HG02943 (cell line): ENCODE results near the gene DDA1.
A peak's percentile ranks its signal among the peaks of the same experiment; 100 is the strongest.
"Not testable (repeated sequence)": the region's sequence is repeated elsewhere in the genome, so short reads cannot be mapped to it uniquely, and the experiment has no call there.

Source experiments
- ATAC-seq: cut with Tn5 transposase; IDR thresholded peaks from one replicate; pipeline ENCODE4 v1.9.1; 2021; ENCODE audit warnings: mild to moderate bottlenecking, low read depth, moderate library complexity; ENCODE audit not compliant: unreplicated experiment

Gene DDA1

DNA sequence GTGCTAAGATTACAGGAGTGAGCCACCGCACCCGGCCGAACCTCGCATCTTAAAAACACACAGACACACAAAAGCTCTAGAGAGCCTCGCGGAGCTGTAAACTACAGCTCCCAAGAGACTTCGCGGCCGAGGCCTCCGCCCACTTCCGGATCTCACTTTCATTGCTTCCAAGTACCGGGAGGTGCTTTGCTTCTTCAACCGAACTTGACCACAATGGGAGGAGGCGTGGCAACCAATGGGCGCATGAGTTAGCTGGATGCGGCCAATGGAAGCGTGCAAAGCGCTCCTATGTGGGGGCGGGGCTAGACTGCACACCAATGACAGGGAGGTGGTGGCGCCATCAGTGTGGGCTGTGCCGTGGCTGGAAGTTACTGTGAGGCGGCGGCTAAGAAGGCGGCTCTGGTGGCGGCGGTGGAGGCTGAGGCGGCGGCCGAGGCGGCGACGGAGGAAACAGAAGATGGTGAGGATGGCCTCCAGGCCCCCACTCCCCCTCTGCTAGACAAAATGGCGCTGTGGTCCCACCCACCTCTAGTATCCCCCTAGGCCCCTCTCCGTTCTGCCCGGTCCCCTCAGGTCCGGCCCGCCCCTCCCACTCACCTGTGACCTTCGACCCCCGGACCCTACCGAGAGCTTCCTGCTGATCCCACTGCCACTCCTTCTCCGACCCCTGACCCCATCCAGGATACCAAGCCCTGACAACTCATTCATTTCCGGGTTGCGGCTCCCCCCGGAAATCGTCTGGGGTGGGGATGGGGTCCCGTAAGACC, at the start of gene DDA1:
TSS of gene DDA1 (plus strand) at position 366 of the 767 bp plus-strand sequence. CDS start at position 458, 92 bp downstream.
- ATAC-seq = peak; percentile 47

DNA sequence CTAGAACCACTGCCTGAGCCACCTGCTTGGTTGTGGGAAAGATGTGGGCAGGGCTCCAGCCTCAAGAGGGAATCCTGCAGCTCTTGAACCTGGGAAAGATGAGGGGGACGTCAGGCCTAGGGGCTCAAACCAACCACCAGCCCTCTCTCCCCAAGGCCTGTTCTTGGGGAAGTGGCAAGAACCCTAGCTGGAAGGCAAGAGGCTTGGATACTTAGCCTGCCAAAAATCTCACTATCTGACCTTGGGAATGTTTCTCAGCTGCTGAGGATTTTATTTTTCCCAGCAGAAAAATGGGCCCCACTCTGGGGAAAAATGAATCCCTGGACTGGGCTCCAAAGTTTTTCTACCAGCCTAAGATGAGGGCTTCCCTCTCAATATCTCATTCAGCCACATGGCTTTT, 49.4 kb upstream of the DDA1 start:
- no peak for ATAC-seq

DNA sequence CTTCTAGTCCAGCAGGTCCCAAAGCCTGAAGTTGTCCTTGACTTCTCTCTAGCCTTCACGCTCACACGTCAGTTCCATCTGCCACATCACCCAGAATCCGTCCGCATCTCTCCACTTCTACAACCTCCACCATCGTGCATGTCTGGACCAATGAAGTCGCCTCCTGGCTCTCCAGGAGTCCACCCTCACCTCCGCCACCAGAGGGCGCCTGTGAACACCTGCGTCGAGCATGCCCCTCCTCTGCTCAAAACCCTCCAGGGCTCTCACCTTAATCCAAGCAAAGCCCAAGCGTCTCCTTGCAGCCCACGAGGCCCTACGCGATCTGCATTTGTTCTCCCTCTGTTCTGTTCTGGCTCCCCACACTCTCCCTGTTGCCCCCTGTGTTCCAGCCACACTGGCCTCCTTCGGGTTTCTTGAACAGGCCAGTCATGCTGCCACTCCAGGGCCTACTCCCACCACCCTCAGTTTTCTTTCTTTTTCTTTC, 48.5 kb upstream of the DDA1 start:
- ATAC-seq = peak; percentile 55

DNA sequence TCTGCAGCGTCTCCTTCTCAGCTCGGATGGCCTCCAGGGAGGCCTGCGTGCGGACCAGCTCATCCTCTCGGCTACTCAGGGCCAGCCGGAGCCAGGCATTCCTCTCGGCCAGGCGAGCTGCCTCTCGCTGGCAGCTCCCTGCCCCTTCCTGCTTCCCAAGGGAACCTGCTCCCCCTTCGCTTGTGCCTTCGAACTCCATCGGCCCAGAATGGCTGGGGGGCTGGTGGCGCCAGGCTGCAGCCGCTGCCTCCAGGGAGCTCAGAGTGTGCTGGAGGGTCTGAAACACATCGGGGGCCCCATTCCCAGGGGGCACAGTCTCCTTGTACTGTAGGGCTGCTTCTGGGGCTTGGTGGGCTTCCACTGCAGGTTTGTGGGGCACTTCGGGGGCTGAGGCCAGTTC, 46.8 kb upstream of the DDA1 start:
- no peak for ATAC-seq

DNA sequence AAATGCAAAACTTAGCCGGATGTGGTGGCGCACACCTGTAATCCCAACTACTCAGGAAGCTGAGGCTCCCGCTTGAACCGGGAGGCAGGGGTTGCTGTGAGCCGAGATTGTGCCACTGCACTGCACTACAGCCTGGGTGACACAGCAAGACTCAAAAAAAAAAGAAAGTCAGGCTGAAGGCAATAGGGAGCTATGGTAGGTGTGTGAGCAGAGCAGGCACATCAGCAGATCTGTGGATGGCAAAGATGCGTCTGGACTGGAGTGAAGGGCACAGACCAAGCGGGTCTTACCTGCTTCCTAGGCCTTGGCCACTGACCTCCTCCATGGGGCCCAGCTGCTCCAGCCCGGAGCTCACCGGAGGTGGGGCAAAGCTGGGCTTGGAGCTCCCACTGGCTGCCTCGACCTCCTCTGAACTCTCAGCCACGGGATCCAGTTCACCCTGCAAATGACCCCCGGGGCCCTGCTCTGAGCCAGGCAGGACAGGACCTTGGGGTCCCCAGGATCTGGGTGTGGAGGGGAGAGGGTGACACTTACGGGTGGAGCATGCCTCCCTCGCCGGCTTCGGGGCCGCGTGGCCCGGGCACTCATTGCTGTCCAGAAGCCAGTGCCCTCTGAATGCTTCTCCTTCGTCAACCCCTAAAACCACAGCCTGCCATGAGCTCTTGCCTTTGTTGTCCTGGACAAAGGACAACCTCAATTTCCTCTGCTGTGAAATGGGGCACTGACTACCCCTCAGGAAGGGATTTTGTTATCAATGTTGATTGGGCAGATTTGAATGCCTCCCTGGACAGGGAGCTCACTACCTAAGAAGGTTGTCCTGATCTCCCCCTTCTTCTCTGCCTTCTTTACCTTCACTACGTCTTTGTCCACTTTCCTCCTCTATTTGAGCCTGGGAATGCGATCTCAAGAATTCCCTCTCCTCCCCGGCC, 45.4 kb upstream of the DDA1 start:
- no peak for ATAC-seq

DNA sequence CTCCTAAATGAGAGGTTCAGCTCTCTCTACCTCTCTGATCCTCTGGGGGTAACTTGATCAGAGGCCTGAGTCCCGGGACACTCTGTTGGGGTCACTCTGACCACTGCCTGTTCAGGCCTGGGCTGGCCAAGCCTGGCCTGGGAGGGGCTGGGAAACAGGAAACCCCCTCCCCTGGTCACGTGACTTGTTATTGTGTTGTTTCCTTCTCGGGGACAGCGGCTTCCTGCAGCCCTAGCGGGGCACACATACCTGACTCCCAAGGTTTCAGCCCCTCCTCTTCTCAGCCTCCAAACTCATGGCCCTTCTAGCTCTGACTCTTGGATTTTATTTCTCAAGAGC, 44.8 kb upstream of the DDA1 start, which contains the start of gene USHBP1:
TSS of gene USHBP1 (minus strand) at position 105 of the 339 bp plus-strand sequence. CDS start 446 bp downstream, outside the sequence.
- no peak for ATAC-seq

DNA sequence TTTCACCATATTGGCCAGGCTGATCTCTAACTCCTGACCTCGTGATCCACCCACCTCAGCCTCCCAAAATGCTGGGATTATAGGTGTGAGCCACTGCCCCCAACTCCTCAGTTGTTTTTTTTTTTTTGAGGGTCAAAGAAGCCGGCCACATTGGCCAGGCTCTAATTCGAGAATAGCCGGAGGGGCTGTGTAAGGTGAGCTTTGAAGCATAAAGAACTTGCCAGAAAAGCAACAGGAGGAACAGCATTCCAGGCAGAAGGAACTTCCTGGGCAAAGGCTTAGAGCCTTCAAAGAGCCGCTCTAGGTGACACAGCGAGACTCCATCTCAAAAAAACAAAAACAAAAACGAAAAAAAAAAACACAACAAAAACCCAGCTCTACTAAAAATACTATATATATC, 43.3 kb upstream of the DDA1 start:
- ATAC-seq = no peak

DNA sequence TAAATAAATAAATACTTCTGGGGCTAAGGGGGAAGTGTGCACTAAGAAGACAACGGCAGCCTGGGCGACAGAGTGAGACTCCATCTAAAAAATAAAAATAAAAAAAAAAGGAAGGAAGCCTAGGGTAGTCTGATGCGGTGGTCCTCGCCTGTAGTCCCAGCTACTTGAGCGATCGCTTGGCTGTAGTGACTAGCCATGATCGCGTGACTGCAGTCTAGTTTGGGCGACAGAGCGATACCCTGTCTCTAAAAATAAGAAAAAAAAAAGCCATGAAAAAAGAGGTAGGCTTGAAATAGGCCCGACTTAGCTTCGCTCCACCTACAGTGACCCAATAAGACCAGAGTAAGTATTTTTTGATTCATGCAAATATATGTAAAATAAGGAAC, 42.8 kb upstream of the DDA1 start:
- peak; percentile 5 for ATAC-seq

DNA sequence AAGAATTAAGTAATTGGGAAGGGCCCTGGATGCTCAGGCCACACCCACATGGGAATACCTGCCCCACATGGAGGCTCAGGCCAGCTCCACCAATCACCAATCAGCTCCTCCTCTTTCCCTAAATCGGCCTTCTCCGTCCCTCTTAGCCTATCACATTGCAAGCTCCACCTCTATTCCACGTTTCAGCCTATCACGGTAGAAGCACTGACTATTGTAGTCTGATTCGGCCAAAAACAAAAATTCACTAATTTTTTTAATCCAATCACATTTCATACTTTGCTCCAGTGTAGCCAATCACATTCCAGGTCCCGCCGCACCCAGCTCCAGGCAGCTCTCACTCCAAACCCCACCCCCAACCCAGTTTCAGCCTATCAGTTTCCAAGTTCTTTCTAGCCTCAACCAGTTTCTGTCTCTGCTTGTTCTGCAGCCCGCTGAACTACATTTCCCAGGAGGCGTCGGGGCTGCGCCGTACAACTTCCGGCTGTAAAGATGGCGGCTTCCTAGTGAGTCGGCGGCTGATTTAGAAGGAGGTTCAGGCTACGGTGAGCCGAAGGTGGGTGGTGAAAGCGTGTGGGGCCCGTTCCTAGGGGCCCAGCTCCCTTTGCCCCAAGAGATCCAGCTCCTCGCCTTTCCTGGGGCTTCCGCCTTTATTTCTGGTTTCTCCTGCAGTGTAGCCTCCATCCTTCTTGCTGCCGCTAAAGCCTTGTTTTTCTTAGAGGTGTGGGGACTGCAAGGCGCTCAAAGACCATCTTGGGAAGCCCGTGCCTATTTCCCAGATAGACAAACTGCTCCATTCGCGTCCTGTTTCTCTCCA, 42.2 kb upstream of the DDA1 start, which contains the start of gene BABAM1:
TSS of gene BABAM1 (plus strand) at position 469 of the 814 bp plus-strand sequence. CDS start 1,364 bp downstream, outside the sequence.
- peak; percentile 87 for ATAC-seq

DNA sequence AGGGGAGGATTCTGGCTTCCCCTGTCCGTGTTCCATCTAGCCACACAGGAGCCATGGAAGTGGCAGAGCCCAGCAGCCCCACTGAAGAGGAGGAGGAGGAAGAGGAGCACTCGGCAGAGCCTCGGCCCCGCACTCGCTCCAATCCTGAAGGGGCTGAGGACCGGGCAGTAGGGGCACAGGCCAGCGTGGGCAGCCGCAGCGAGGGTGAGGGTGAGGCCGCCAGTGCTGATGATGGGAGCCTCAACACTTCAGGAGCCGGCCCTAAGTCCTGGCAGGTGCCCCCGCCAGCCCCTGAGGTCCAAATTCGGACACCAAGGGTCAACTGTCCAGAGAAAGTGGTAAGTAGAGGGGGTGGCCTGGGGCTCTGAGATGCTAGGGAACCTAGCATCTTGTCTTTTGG, 40.6 kb upstream of the DDA1 start:
- no peak for ATAC-seq

DNA sequence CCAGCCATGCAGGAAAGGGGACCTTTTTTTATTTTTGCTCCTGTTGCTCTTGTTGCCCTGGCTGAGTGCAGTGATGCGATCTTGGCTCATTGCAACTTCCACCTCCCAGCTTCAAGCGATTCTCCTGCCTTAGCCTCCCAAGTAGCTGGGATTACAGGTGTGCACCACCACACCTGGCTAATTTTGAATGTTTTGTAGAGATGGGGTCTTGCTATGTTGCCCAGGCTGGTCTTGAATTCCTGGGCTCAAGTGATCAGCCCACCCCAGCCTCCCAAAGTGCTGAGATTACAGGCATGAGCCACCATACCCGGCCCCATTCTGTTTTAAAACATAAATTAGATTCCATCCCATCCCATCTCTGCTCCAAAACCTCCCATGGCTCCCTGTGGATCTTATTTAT, 34.5 kb upstream of the DDA1 start:
- ATAC-seq = not testable (repeated sequence)

DNA sequence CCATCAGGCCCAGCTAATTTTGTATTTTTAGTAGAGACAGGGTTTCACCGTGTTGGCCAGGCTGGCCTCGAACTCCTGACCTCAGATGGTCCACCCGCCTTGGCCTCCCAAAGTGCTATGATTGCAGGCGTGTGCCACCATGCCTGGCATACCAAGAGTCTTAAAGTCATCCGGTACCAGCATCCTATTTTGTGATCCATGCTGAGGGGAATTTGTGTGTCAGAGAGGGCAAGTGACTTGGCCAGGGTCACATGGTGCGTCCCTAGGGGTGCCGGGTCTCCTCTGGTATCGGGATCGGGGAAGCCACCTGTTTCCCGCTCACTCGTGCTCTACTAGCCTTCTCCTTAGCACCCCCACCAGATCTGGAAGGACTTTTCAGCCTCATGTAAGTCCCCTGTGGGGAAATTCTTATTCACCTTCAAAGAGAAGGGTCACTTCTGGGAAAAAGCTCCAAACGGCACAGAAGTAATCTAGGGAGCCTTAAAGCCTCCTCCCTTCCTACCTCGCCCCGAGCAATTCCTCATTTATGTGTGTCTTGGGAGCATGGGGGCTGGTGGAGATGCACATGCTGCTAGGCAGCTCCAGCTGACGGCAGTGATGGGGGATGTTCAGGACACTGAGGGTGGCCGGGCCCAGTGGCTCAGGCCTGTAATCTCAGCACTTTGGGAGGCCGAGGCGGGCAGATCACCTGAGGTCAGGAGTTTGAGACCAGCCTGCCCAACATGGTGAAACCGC, 33.8 kb upstream of the DDA1 start:
- ATAC-seq = no peak

DNA sequence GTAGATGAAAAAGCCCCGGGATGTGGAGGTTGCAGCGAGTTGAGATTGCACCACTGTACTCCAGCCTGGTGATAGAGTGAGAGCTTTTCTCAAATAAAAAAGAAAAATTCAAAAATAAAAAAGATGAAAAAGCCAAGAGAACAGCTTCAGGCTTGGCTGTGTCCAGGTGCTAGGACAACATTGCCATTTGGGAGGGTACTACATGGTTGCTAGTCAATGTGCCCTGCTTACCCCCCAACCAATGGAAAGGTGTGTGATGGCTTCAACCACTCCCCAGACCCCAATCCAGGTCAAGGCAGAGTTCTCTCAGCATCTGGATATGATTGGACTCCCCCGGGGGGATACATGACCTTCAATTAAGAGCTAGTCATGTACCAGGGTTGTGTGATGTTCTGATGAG, 29.9 kb upstream of the DDA1 start:
- ATAC-seq = no peak

DNA sequence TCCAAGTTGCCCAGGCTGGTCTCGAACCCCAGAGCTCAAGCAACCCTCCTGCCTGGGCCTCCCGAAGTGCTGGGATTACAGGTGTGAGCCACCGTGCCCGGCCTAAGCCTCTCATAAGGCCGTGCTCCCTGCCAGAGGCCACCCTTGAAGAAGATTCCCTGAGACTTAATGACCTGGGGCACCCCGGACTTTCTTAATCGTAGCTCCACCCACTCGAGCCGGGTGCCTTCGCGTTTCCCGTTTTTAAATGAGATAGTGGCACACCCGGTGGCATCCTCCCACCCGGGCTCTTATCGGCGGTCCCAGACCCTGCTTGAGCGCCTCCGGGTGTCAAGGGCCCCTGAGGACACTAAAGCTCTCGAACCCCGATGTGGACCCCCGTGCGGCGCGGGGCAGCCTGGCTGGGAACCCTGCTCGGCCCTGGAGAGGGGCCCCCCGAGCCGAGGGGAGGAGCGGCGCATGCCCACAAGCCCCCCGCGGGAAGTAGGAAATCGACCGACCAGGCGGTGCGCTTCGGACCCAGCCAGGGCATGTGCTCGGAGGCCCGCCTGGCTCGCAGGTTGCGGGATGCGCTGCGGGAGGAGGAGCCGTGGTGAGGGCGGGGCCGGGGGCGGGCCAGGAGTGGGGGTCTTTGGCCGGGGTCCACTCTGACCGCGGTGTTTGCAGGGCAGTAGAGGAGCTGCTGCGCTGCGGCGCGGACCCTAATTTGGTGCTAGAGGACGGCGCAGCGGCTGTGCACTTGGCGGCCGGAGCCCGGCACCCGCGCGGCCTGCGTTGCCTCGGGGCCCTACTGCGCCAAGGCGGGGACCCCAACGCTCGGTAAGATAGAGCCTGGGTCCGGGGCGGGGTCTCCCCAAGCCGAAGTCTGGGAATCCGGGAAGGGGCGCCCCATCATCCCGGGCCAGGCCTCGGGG, 27.7 kb upstream of the DDA1 start, which contains the start of gene ANKLE1:
TSS of gene ANKLE1 (plus strand) at position 511 of the 914 bp plus-strand sequence. CDS start at position 531, 20 bp downstream.
- no peak for ATAC-seq

DNA sequence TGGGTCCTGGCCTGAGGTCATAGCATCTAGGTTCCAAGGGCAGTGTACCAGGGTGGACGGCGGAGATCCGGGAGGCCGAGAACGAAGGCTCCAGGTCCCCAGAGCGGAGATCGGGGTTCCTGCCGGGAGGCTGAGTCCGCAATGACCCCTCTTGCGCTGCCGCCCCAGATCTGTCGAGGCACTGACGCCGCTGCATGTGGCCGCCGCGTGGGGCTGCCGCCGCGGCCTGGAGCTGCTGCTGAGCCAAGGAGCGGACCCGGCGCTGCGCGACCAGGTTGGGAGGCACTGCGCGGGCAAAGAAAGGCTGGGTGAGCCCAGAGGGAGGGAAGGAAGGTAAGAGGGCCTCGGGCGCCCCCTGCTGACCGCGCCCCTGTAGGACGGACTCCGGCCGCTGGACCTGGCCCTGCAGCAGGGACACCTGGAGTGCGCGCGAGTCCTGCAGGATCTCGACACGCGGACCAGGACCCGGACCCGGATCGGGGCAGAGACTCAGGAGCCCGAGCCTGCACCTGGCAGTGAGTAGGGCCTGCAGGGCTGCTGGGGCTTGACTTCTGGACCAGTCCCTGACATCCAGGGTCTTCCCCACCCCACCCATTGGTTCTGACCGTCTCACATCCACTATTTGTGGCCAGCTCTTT, 26.8 kb upstream of the DDA1 start:
- no peak for ATAC-seq

DNA sequence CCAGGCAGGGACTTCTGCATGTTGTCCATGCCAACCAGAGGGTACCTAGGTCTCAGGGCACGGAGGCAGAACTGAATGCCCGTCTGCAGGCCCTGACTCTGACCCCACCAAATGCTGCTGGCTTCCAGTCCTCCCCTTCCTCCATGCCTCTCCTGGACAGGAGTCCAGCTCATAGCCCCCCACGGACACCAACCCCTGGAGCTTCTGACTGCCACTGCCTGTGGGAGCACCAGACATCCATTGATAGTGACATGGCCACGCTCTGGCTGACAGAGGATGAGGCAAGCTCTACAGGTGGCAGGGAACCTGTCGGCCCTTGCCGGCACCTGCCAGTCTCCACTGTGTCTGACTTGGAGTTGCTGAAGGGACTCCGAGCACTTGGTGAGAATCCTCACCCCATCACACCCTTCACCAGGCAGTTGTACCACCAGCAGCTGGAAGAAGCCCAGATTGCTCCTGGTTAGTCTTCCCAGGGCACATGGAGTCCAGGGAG, 25.8 kb upstream of the DDA1 start:
- ATAC-seq = no peak

DNA sequence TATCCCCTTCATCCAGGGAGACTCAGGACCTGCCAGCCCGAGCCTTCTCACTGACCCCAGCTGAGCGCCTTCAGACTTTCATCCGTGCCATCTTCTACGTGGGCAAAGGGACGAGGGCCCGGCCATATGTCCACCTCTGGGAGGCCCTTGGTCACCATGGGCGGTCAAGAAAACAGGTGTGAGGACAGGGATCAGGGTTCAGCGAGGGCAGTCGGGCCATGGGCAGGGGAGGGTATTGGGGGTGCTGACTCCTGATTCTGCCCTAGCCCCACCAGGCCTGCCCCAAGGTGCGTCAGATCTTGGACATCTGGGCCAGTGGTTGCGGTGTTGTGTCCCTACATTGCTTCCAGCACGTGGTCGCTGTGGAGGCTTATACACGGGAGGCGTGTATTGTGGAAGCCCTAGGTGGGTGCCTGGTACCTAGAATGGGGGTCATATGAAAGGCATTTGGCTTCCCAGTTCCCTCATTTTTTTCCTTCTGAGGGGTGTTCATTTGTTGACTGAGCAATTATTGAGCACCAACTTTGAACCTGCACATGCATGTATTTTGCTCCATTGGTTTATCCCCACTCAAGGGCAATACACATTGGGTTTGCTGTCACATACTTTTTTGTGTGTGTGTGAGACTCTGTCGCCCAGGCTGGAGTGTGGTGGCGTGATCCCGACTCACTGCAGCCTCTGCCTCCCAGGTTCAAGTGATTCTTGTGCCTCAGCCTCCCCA, 23.8 kb upstream of the DDA1 start:
- no peak for ATAC-seq
